Stimulated activated CD8-positive, alpha-beta memory T cell treated with anti-CD3 and anti-CD28 coated beads, Interleukin-2, amount 100 ng/mL, for 48 hours (primary cell): ENCODE data around the gene LMCD1.
"Not testable (repeated sequence)": the region's sequence is repeated elsewhere in the genome, so short reads cannot be mapped to it uniquely, and the experiment has no call there.

Experiments used
- DNase-seq, 2 donors: peaks; one replicate each; pipeline ENCODE4 v3.0.0-alpha.2; 2020; ENCODE audit warnings: low read depth in 2 of 2

The LMCD1 gene

DNA sequence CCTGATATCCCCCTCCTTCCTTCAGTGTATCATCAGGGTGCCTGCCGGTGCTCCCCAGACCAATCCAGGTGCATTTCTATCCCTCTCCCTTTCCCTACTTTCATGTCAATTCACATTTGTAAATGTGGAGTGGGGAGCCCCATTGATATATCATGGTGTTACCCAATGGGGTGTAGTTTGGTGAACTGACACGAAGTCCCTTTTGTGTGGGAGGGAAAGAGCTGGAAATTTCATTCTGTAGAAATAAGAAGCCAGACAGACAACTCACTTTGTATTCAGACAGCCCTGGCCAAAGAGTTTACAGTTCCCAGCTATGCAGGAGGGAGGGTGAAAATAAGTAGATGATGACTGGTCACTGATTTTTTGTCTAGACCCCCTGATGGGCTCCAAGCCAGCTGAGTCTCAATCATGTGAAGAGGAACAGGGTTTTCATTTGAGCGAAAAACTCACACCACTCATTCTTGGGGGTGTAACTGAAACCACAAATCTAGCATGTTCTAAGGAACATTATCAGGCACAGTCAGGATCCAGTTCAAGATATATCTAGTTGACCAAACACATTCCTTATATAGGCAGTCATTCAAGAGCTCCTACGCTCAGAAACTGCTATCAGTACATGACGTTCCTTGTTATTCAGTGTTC, 58.9 kb downstream of the LMCD1 start:
- no peak for DNase-seq

- DNase-seq = no peak
Observed at GRCh38 chr3:8561370-8561769, 59.7 kb downstream of the LMCD1 start.

- DNase-seq = no peak
Observed at GRCh38 chr3:8562081-8562595, 60.5 kb downstream of the LMCD1 start.

DNA sequence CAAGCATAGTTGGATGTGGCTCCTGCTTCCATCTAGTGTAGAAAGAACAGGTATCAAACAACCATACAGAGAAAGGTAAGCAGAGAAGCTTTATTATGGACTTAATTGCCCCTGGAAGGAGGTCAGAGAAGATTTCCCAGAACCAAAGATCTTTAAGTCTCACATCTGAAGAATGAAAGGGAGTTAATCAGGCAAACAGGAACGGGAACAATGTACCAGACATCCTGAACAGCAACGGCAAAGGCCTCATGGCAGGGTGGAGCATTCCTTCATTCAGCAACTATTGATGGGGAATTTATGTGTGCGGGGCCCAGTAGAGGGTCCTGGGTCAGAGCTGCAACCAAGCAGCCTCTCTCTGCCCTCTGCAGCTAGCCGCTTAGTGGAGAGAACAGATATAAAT, 61.5 kb downstream of the LMCD1 start:
- DNase-seq = no peak

DNA sequence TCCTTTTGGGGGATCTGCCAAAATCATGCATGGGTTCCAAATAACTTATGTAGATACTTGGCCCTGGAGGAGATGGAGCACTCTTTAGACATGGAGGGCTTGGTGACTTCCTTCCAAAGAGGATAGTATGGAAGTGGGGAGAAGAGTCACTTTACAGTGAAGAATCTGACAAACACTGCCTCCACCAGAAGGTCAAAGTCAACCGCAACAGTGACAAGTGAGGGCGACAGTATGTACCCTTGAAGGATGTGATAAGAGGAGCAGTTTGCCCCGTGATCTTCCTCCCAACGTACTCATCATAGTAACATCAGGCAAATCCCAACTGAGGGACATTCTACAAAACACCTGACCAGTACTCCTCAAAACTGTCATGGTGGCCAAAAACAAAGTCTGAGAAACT, 62.0 kb downstream of the LMCD1 start:
- DNase-seq = no peak

- no peak for DNase-seq
Observed at GRCh38 chr3:8565376-8565775, 63.8 kb downstream of the LMCD1 start.

DNA sequence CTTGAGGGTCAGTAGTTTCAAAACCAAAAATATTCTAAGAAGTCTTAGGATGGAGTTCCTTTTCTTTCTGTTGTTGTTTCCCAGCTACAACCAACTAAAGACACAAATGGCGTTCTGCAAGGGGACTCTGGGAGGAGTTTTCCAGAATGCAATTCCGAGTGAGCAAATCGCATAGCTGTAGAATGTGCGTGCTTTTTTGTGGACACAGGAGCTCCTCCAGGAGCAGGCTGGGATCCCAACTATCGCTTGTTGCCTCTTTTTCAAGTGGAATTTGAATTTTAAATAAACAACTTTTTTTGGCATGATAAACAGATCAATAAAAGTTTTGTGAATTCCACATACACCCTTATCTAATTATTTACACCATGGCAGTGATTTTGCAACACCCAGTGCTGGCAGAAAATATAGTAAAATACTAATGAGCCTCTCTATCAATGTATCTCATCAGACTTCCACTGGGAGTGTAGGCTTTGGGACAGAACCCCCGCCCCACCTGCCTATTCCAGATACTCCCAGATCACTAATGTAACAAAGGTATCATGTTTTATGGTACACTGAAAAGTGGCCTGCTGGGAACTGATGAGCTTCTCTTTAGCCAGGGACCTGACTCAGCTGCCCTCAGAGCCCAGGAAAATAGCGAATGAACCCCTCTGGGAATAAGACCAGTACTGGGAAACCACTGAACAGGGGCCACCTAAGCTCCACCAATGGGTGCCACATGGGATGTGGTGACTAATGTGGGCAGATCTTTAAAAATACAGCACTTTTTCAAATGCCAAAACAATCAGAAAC, 66.4 kb downstream of the LMCD1 start:
- no peak for DNase-seq

GRCh38 chr3:8571256-8571655, 69.6 kb downstream of the LMCD1 start:
- DNase-seq = no peak

DNA sequence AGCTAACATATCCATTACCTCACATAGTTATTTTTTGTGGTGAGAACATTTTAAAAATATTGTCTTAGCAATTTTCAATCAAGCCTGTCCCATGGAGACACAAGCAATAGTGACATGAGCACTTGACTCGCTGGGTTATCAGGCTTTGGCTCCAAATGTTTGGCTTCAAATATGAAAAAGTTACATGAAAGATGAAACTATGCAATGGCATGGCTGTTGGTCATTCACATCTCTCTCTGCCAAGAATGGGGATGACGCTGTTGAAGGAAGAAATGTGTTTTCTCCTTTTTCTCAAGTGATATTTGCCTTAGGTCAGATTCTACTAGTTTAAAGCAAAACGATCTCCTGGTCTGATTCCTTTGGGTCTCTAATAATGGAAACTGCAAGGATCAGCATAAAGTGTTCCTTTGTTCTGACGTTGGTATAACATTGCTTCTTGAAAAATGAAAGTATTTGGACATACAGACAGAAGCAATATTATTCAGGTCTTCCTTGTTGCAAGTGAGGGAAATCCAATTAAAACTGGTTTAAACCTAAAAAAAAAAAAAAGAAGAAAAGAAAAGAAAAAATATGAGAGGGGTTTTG, 71.8 kb downstream of the LMCD1 start:
- DNase-seq = no peak

DNA sequence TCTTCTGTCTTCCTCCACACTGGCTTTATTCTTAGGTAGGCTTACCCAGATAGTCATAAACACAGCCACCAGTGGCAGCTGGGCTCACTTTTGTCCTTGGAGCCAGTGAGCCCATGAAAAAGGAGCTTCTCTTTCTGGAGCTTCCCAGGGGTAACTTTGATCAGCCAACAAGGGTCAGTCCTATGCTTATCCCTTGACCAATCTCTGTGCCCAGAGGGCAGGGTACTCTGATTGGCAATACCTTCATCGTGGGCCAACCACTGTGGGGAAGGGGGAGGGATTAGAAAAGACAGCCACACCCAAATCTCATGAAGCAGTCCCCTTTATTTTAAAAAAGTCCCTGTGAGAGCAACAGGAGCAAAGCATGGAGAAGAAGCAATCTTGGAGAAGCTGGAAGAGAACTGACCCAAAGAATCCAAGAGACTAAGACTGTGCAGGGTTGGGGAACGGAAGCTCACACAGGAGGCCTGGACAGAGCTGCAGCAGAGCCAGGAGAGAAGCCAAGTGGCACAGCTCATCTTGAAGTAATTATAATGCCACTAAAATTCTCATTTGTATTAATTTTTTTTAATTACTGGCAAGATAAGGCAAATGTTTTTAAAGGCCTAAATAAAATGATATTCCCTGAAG, 72.5 kb downstream of the LMCD1 start:
- DNase-seq = no peak

DNA sequence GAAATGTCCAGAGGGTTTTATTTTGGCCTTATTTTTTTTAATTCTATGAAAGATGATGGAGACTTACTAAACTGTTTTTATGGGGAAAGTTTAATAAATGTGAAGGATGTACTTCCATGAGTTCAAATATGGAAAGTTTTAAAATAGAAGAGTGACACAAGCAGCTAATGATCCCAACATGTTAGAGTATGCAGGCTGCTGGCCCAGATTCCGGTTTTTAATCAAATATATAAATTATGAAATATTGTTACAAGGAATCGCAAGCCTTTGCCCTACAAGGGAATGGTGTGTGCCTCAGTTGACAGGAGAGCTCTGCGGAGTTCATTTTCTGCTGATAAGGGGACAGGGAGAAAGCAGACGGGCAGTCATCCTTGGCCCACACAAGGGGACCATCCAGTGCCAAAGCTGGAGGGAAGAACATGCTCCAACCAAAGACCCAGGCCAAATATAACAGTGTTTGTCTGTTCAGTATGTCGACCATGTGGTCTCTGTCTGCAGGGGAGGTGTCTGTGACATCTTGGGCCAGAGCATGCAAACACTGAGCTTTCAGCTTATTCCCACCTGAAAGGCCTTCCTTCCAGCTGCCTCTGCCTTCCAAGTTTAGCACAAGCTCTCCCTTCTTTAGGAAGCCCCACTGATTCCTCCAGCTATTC, 73.2 kb downstream of the LMCD1 start:
- no peak for DNase-seq

- no peak for DNase-seq
Observed at GRCh38 chr3:8575364-8576104, 73.9 kb downstream of the LMCD1 start.

GRCh38 chr3:8576436-8576835, 74.8 kb downstream of the LMCD1 start:
- no peak for DNase-seq

GRCh38 chr3:8576841-8577571, 75.4 kb downstream of the LMCD1 start:
- no peak for DNase-seq

- no peak for DNase-seq
Observed at GRCh38 chr3:8578282-8578681, 76.7 kb downstream of the LMCD1 start.

- DNase-seq = no peak
Observed at GRCh38 chr3:8579096-8579495, 77.5 kb downstream of the LMCD1 start.

DNA sequence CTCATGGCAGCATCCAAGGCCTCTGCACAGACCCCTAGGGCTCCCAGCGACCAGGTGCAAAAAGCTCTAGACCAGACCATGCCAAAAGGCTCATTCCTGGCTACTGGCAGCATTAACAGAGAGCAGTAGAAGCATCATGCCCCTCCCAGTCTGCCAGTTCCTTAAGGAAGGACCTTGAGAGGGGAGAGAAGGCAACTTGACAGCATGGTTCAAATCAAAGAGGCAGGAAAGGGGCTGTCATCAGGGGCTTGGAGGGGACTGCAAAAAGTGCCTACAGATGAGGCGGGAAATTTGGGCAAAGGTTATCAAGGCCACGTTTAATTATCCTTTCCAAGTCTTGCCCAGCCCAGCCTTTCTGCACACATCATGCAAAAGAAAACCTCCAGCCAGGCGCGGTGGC, 78.3 kb downstream of the LMCD1 start:
- no peak for DNase-seq

GRCh38 chr3:8580434-8580833, 78.8 kb downstream of the LMCD1 start:
- not testable (repeated sequence) for DNase-seq

GRCh38 chr3:8581373-8581772, 79.8 kb downstream of the LMCD1 start:
- no peak for DNase-seq

- DNase-seq = no peak
Observed at GRCh38 chr3:8581806-8582445, 80.3 kb downstream of the LMCD1 start.
